DND-41 (cell line): ENCODE data around the gene ATG16L2.

Experiments used
- ATAC-seq: fragments of 200-7000 bp; cut with Tn5 transposase; 3 replicates; pipeline ENCODE4 v1.9.1; 2021; ENCODE audit warnings: low read depth; ENCODE audit not compliant: insufficient read depth
- DNase-seq: peaks from one replicate; pipeline ENCODE4 v3.0.0-alpha.2; 2020
- H2AFZ ChIP-seq: 2 replicates; pipeline ENCODE4 v1.6.0; 2012; ENCODE audit warnings: low read depth, low read length
- H3K27ac ChIP-seq: 2 replicates; pipeline ENCODE4 v1.5.1; 2012; ENCODE audit warnings: low read length, inconsistent platforms
- H3K27me3 ChIP-seq: fragments of 200-600 bp; sonication (generic); 2 replicates; pipeline ENCODE4 v1.6.0; 2012; ENCODE audit warnings: low read length, mild to moderate bottlenecking, inconsistent platforms; ENCODE audit not compliant: insufficient read depth, poor library complexity
- H3K36me3 ChIP-seq: 2 replicates; pipeline ENCODE4 v1.5.1; 2012; ENCODE audit warnings: low read length, inconsistent platforms; ENCODE audit not compliant: insufficient read depth
- H3K4me1 ChIP-seq: 2 replicates; pipeline ENCODE4 v1.5.1; 2012; ENCODE audit warnings: mild to moderate bottlenecking, low read length; ENCODE audit not compliant: insufficient read depth
- H3K4me2 ChIP-seq: 2 replicates; pipeline ENCODE4 v1.6.0; 2012; ENCODE audit warnings: mild to moderate bottlenecking, moderate library complexity, low read length, inconsistent platforms; ENCODE audit not compliant: insufficient read depth
- H3K4me3 ChIP-seq, 2 experiments: fragments of 200-600 bp in 1 of 2; shearing (Covaris generic) in 1 of 2; 2 replicates each; pipeline ENCODE4 v1.5.1; 2012 to 2016; ENCODE audit warnings: inconsistent platforms in 2 of 2, low read length in 2 of 2, mild to moderate bottlenecking in 2 of 2, low read depth in 1 of 2, moderate library complexity in 1 of 2
- H3K79me2 ChIP-seq: 2 replicates; pipeline ENCODE4 v1.6.0; 2012; ENCODE audit warnings: low read length, inconsistent platforms; ENCODE audit not compliant: insufficient read depth
- H3K9ac ChIP-seq: 2 replicates; pipeline ENCODE4 v1.6.0; 2012; ENCODE audit warnings: low read depth, mild to moderate bottlenecking, inconsistent platforms, low read length, moderate library complexity
- H3K9me3 ChIP-seq: 2 replicates; pipeline ENCODE4 v1.5.1; 2012; ENCODE audit warnings: low read length, moderate library complexity, mild to moderate bottlenecking, inconsistent platforms; ENCODE audit not compliant: insufficient read depth, severe bottlenecking
- H4K20me1 ChIP-seq: 2 replicates; pipeline ENCODE4 v1.6.0; 2012; ENCODE audit warnings: low read length; ENCODE audit not compliant: insufficient read depth
- CTCF ChIP-seq: IDR thresholded peaks from 2 replicates; pipeline ENCODE4 v1.5.1; 2012; ENCODE audit warnings: borderline replicate concordance, low read length, moderate library complexity, mild to moderate bottlenecking; ENCODE audit not compliant: poor library complexity, severe bottlenecking; ENCODE audit errors: extremely low read depth
- EZH2 ChIP-seq: IDR thresholded peaks from 3 replicates; pipeline ENCODE4 v1.6.1; 2012; ENCODE audit warnings: borderline replicate concordance, low read depth, mild to moderate bottlenecking, moderate library complexity, low read length, inconsistent platforms; ENCODE audit not compliant: severe bottlenecking

The ATG16L2 gene

GRCh38 chr11:72776117-72776843, 37.9 kb upstream of the ATG16L2 start:
- H3K9me3 ChIP-seq, result no peaks in the 10 kb centered on the region
- no peak overlapping the region for H3K9ac ChIP-seq
- H3K4me2 ChIP-seq, result no peak overlapping the region
- H4K20me1 ChIP-seq, result peaks cover 10% of the 10 kb centered on the region
- no peaks in the 10 kb centered on the region for H3K27me3 ChIP-seq
- DNase-seq, result no peak
- peaks cover 6% of the 10 kb centered on the region for H3K4me1 ChIP-seq
- no peak overlapping the region for H2AFZ ChIP-seq
- H3K36me3 ChIP-seq, result no peaks in the 10 kb centered on the region
- H3K27ac ChIP-seq, result no peak overlapping the region
- no peak overlapping the region for H3K4me3 ChIP-seq
- H3K79me2 ChIP-seq, result no peaks in the 10 kb centered on the region
- TF ChIP-seq CTCF, result no peak
- no peak for TF ChIP-seq EZH2
- ATAC-seq, result no peak

GRCh38 chr11:72776844-72777754, 37.1 kb upstream of the ATG16L2 start:
- H3K36me3 ChIP-seq, result no peaks in the 10 kb centered on the region
- H3K4me1 ChIP-seq, result peaks cover 10% of the 10 kb centered on the region
- no peak for TF ChIP-seq EZH2
- TF ChIP-seq CTCF, result no peak
- peaks cover 10% of the 10 kb centered on the region for H4K20me1 ChIP-seq
- H3K4me3 ChIP-seq, result no peak overlapping the region
- ATAC-seq (no peak), DNase-seq (no peak)
- no peaks in the 10 kb centered on the region for H3K27me3 ChIP-seq
- H3K79me2 ChIP-seq, result no peaks in the 10 kb centered on the region
- no peak overlapping the region for H2AFZ ChIP-seq
- H3K9ac ChIP-seq, result no peak overlapping the region
- no peaks in the 10 kb centered on the region for H3K9me3 ChIP-seq
- no peak overlapping the region for H3K4me2 ChIP-seq
- H3K27ac ChIP-seq, result no peak overlapping the region

- Histone ChIP-seq H4K20me1 (peaks cover 10% of the 10 kb centered on the region), H3K4me3 (no peak overlapping the region), H3K9ac (no peak overlapping the region), H3K79me2 (no peaks in the 10 kb centered on the region), H3K36me3 (no peaks in the 10 kb centered on the region), H3K4me1 (peaks cover 12% of the 10 kb centered on the region), H3K27ac (no peak overlapping the region), H3K9me3 (no peaks in the 10 kb centered on the region), H3K27me3 (no peaks in the 10 kb centered on the region), H3K4me2 (no peak overlapping the region), H2AFZ (no peak overlapping the region)
- no peak for DNase-seq
- no peak for ATAC-seq
- no peak for TF ChIP-seq CTCF
- TF ChIP-seq EZH2, result no peak
Observed at GRCh38 chr11:72777755-72778278, 36.4 kb upstream of the ATG16L2 start.
